ENCODE measurements around the gene COMMD2. TPM values are rescaled to one million over a fixed set of nuclear protein-coding genes. Genes with fewer than 3 reads are reported as not detected.

The COMMD2 gene
- total RNA-seq, 2 experiments from 2014 or later, result 27.2 to 48.9 TPM

GRCh38 chr3:149727656-149728055 lies 24.6 kb downstream of the COMMD2 start:
- Histone ChIP-seq H3K79me2 (ENCODE audit: insufficient read depth, low read depth, low read length) (no peaks in the 10 kb centered on the region), H3K4me3 (ENCODE audit: low read depth, low read length, poor library complexity, severe bottlenecking) (no peak overlapping the region), H4K20me1 (ENCODE audit: insufficient read depth, low read length) (no peaks in the 10 kb centered on the region), H2AFZ (ENCODE audit: low read length) (no peak overlapping the region), H3K36me3 (ENCODE audit: insufficient read depth, low read length) (no peaks in the 10 kb centered on the region), H3K27ac (ENCODE audit: low read depth, low read length, poor library complexity, severe bottlenecking) (no peak overlapping the region), H3K9me3 (ENCODE audit: low read length) (no peaks in the 10 kb centered on the region), H3K4me2 (ENCODE audit: low read length) (no peak overlapping the region), H3K4me1 (ENCODE audit: insufficient read depth, low read length, poor library complexity, severe bottlenecking) (no peaks in the 10 kb centered on the region), H3K9me2 (ENCODE audit: insufficient read depth, low read length) (no peaks in the 10 kb centered on the region)
- intact Hi-C loops (cut with micrococcal nuclease; ENCODE audit: unreplicated experiment), result no loop called here
- no TSS peak for BruUV-seq (replicated peaks)
- no peak for DNase-seq (ENCODE audit: low spot score)
- TF ChIP-seq EZH2phosphoT487 (IDR thresholded peaks at IDR 0.05; ENCODE audit: borderline replicate concordance, low read depth, low read length), result no peak
- no peak for TF ChIP-seq CTCF (conservative IDR thresholded peaks at IDR 0.05; ENCODE audit: low read length)
- ChIA-PET POLR2A (no interaction called here), CTCF (ENCODE audit: unreplicated experiment) (no interaction called here)

GRCh38 chr3:149726716-149727407 lies 25.4 kb downstream of the COMMD2 start:
- no peaks in the 10 kb centered on the region for H3K36me3 ChIP-seq (ENCODE audit: insufficient read depth, low read length)
- DNase-seq (ENCODE audit: low spot score), result no peak
- no peaks in the 10 kb centered on the region for H3K9me2 ChIP-seq (ENCODE audit: insufficient read depth, low read length)
- H3K4me1 ChIP-seq (ENCODE audit: insufficient read depth, low read length, poor library complexity, severe bottlenecking), result no peaks in the 10 kb centered on the region
- intact Hi-C loops (cut with micrococcal nuclease; ENCODE audit: unreplicated experiment), result no loop called here
- no peaks in the 10 kb centered on the region for H3K79me2 ChIP-seq (ENCODE audit: insufficient read depth, low read depth, low read length)
- TF ChIP-seq CTCF (conservative IDR thresholded peaks at IDR 0.05; ENCODE audit: low read length) (no peak), EZH2phosphoT487 (IDR thresholded peaks at IDR 0.05; ENCODE audit: borderline replicate concordance, low read depth, low read length) (no peak)
- CTCF ChIA-PET (ENCODE audit: unreplicated experiment), result no interaction called here
- no peak overlapping the region for H3K27ac ChIP-seq (ENCODE audit: low read depth, low read length, poor library complexity, severe bottlenecking)
- no peak overlapping the region for H3K4me3 ChIP-seq (ENCODE audit: low read depth, low read length, poor library complexity, severe bottlenecking)
- no TSS peak for BruUV-seq (replicated peaks)
- H3K9me3 ChIP-seq (ENCODE audit: low read length), result no peaks in the 10 kb centered on the region
- no peak overlapping the region for H3K4me2 ChIP-seq (ENCODE audit: low read length)
- H4K20me1 ChIP-seq (ENCODE audit: insufficient read depth, low read length), result no peaks in the 10 kb centered on the region
- POLR2A ChIA-PET, result interaction anchor here (0.6 kb wide), 1 partner anchor 30 kb away, joined by 3 read pairs; no protein-coding TSS in a partner anchor
- no peak overlapping the region for H2AFZ ChIP-seq (ENCODE audit: low read length)

- CTCF ChIA-PET (ENCODE audit: unreplicated experiment), result no interaction called here
- POLR2A ChIA-PET, result interaction anchor here (0.8 kb wide), 1 partner anchor 13 kb away, joined by 3 read pairs; no protein-coding TSS in a partner anchor
- no peak for DNase-seq (ENCODE audit: low spot score)
Measured at GRCh38 chr3:149723781-149724180, 28.5 kb downstream of the COMMD2 start.

More at GRCh38 chr3:149723781-149724180, 28.5 kb downstream of the COMMD2 start:
- TF ChIP-seq CTCF (conservative IDR thresholded peaks at IDR 0.05; ENCODE audit: low read length) (no peak), EZH2phosphoT487 (IDR thresholded peaks at IDR 0.05; ENCODE audit: borderline replicate concordance, low read depth, low read length) (no peak)
- Histone ChIP-seq H3K9me2 (ENCODE audit: insufficient read depth, low read length) (no peaks in the 10 kb centered on the region), H4K20me1 (ENCODE audit: insufficient read depth, low read length) (no peaks in the 10 kb centered on the region), H3K4me2 (ENCODE audit: low read length) (no peak overlapping the region), H3K4me1 (ENCODE audit: insufficient read depth, low read length, poor library complexity, severe bottlenecking) (no peaks in the 10 kb centered on the region), H3K4me3 (ENCODE audit: low read depth, low read length, poor library complexity, severe bottlenecking) (no peak overlapping the region), H3K79me2 (ENCODE audit: insufficient read depth, low read depth, low read length) (no peaks in the 10 kb centered on the region), H3K27ac (ENCODE audit: low read depth, low read length, poor library complexity, severe bottlenecking) (no peak overlapping the region), H3K36me3 (ENCODE audit: insufficient read depth, low read length) (no peaks in the 10 kb centered on the region), H2AFZ (ENCODE audit: low read length) (no peak overlapping the region), H3K9me3 (ENCODE audit: low read length) (0 out of 2 replicates have a peak, but pooled peaks cover 3% of the 10 kb centered on the region)
- no TSS peak for BruUV-seq (replicated peaks)
- intact Hi-C loops (cut with micrococcal nuclease; ENCODE audit: unreplicated experiment), result no loop called here

All from OCI-LY7 (cell line).